NB4 (cell line): Measurements from ENCODE around the gene SNCG.
"Not testable (repeated sequence)": the region's sequence is repeated elsewhere in the genome, so short reads cannot be mapped to it uniquely, and the experiment has no call there.

ENCODE experiments used
- DNase-seq: peaks from one replicate; pipeline ENCODE4 v3.0.0; 2010; ENCODE audit warnings: low read depth
- H3K4me3 ChIP-seq: one replicate; pipeline ENCODE4 v1.5.1; 2011; ENCODE audit warnings: mild to moderate bottlenecking, low read depth, low read length, moderate library complexity
- CTCF ChIP-seq: IDR thresholded peaks from one replicate; pipeline ENCODE4 v1.5.1; 2012; ENCODE audit warnings: low read depth, low read length
- MAX ChIP-seq: IDR thresholded peaks from 2 replicates; pipeline ENCODE4 v1.6.1; 2011; ENCODE audit warnings: low read depth, low read length
- MYC ChIP-seq: IDR thresholded peaks from 2 replicates; pipeline ENCODE4 v1.6.1; 2011; ENCODE audit warnings: low read depth, low read length
- POLR2A ChIP-seq: IDR thresholded peaks from 2 replicates; pipeline ENCODE4 v1.6.1; 2011; ENCODE audit warnings: mild to moderate bottlenecking; ENCODE audit not compliant: insufficient read length; ENCODE audit errors: extremely low read depth

Gene SNCG

GRCh38 chr10:86971232-86971991 lies 13.0 kb downstream of the SNCG start:
- DNase-seq, result peak; percentile 74
- TF ChIP-seq MYC (no peak), POLR2A (no peak), CTCF (no peak), MAX (no peak)
- H3K4me3 ChIP-seq, result no peak overlapping the region

GRCh38 chr10:86972613-86973380 lies 14.4 kb downstream of the SNCG start:
- H3K4me3 ChIP-seq, result no peak overlapping the region
- TF ChIP-seq MYC (no peak), POLR2A (no peak), MAX (no peak), CTCF (no peak)
- no peak for DNase-seq

GRCh38 chr10:86974484-86974883 lies 16.1 kb downstream of the SNCG start:
- TF ChIP-seq POLR2A, result no peak
- no peak for TF ChIP-seq MYC
- no peak for TF ChIP-seq MAX
- TF ChIP-seq CTCF, result no peak
- no peak overlapping the region for H3K4me3 ChIP-seq
- no peak for DNase-seq

GRCh38 chr10:86976362-86977056 lies 18.1 kb downstream of the SNCG start:
- no peak for TF ChIP-seq MYC
- TF ChIP-seq POLR2A, result no peak
- no peak for TF ChIP-seq CTCF
- no peak for TF ChIP-seq MAX
- DNase-seq, result no peak

GRCh38 chr10:86978457-86978856 lies 20.1 kb downstream of the SNCG start:
- not testable (repeated sequence) for DNase-seq, H3K4me3 ChIP-seq

More at GRCh38 chr10:86976362-86977056, 18.1 kb downstream of the SNCG start:
- H3K4me3 ChIP-seq, result no peak overlapping the region
